Tibial artery (tissue), 4 donors: ENCODE data around the gene SLC4A5.

Experiments used
- DNase-seq, 2 donors: peaks; one replicate each; pipeline ENCODE4 v3.0.0-alpha.2; 2019
- H3K27ac ChIP-seq, 2 donors: fragments of 200-600 bp; sonication (generic) in 1 of 2; 1 replicate in 1 of 2; 2 replicates in 1 of 2; pipeline ENCODE4 v1.5.1; 2018 to 2019; ENCODE audit warnings: mild to moderate bottlenecking in 1 of 2
- H3K27me3 ChIP-seq, 2 donors: fragments of 200-600 bp; sonication (generic) in 1 of 2; one replicate each; pipeline versions ENCODE4 v1.5.1 to v1.6.0; 2016 to 2019
- H3K36me3 ChIP-seq, 3 donors: fragments of 200-600 bp; sonication (generic) in 2 of 3; one replicate each; pipeline ENCODE4 v1.5.1; 2016 to 2019; ENCODE audit warnings: mild to moderate bottlenecking in 2 of 3
- H3K4me1 ChIP-seq, 4 donors: fragments of 200-600 bp; sonication (generic) in 2 of 4; 1 replicate in 3 of 4; 2 replicates in 1 of 4; pipeline ENCODE4 v1.5.1; 2016 to 2019
- H3K4me3 ChIP-seq, 2 donors: fragments of 200-600 bp; sonication (generic) in 1 of 2; 1 replicate in 1 of 2; 2 replicates in 1 of 2; pipeline ENCODE4 v1.5.1; 2018 to 2019; ENCODE audit warnings: mild to moderate bottlenecking in 2 of 2
- H3K9me3 ChIP-seq, 3 donors: fragments of 200-600 bp; sonication (generic) in 1 of 3; one replicate each; pipeline ENCODE4 v1.5.1; 2016 to 2019
- CTCF ChIP-seq, 2 experiments: fragments of 200-600 bp in 1 of 2; fragments of 450-650 bp in 1 of 2; IDR thresholded peaks; one replicate each; pipeline ENCODE4 v1.5.1; 2017 to 2019; ENCODE audit warnings: antibody characterized with exemption in 2 of 2, mild to moderate bottlenecking in 1 of 2, moderate library complexity in 1 of 2
- intact Hi-C: fragments of 100-400 bp; cut with DNase I; formaldehyde crosslinking; loops from one replicate; pipeline ENCODE4 v1.15.0; 2023; ENCODE audit warnings: low total_unique reads

The SLC4A5 gene

GRCh38 chr2:74387346-74387745 is 44.1 kb upstream of the SLC4A5 start:
- H3K4me1 ChIP-seq: peaks cover 14 to 82% (median 55%) of the 10 kb centered on the region in 4 donors
- H3K9me3 ChIP-seq: no peaks in the 10 kb centered on the region
- H3K36me3 ChIP-seq: no peaks in the 10 kb centered on the region
- DNase-seq: no peak
- H3K27me3 ChIP-seq: no peaks in the 10 kb centered on the region
- no peak for TF ChIP-seq CTCF (IDR thresholded peaks at IDR 0.05)
- peak overlapping the region; percentile 23 to 26 for H3K27ac ChIP-seq
- no peak overlapping the region for H3K4me3 ChIP-seq
- intact Hi-C loops: no loop called here

GRCh38 chr2:74385396-74385795 is 42.2 kb upstream of the SLC4A5 start:
- intact Hi-C loops: no loop called here
- H3K36me3 ChIP-seq: no peaks in the 10 kb centered on the region
- DNase-seq: no peak
- peak overlapping the region in 1 of 2 donors; percentile 56 for H3K27ac ChIP-seq
- no peaks in the 10 kb centered on the region for H3K9me3 ChIP-seq
- H3K4me1 ChIP-seq: peaks cover 8 to 91% (median 61%) of the 10 kb centered on the region in 4 donors
- no peak for TF ChIP-seq CTCF (IDR thresholded peaks at IDR 0.05)
- no peak overlapping the region for H3K4me3 ChIP-seq
- H3K27me3 ChIP-seq: no peaks in the 10 kb centered on the region

GRCh38 chr2:74384051-74384450 is 40.8 kb upstream of the SLC4A5 start:
- H3K36me3 ChIP-seq: no peaks in the 10 kb centered on the region
- no peak for DNase-seq
- H3K4me1 ChIP-seq: peaks cover 6 to 91% (median 61%) of the 10 kb centered on the region in 4 donors
- intact Hi-C loops: no loop called here
- no peaks in the 10 kb centered on the region for H3K27me3 ChIP-seq
- H3K27ac ChIP-seq: peak overlapping the region; percentile 30 to 56
- H3K9me3 ChIP-seq: no peaks in the 10 kb centered on the region
- TF ChIP-seq CTCF (IDR thresholded peaks at IDR 0.05): no peak
- H3K4me3 ChIP-seq: no peak overlapping the region

- Histone ChIP-seq H3K36me3 (no peaks in the 10 kb centered on the region), H3K27me3 (no peaks in the 10 kb centered on the region), H3K27ac (peak overlapping the region; percentile 30 to 56), H3K4me1 (peaks cover 6 to 86% (median 53%) of the 10 kb centered on the region in 4 donors), H3K9me3 (no peaks in the 10 kb centered on the region), H3K4me3 (no peak overlapping the region)
- DNase-seq: no peak
- intact Hi-C loops: no loop called here
- no peak for TF ChIP-seq CTCF (IDR thresholded peaks at IDR 0.05)
These were observed 40.0 kb upstream of the SLC4A5 start for GRCh38 chr2:74383254-74383653.

DNA sequence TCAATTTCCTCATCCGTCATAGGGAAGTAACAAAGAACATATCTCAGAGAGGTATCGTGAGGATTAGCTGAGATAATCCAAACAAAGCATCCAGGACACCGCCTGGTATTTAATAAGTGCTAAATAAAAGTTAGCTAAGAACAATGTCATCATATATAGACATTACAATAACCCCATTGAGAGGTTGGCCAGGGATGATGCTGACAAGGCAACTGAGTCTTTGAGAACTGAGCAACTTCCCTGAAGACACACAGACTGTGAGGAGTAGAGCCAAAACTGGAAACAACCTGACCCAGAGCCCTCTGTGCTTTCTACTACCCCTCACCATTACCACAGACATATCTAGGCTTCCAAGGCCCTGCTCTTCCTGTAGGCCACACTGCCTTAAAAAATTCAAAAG is 38.5 kb upstream of the SLC4A5 start:
- Histone ChIP-seq H3K4me3 (no peak overlapping the region), H3K4me1 (peaks cover 6 to 71% (median 44%) of the 10 kb centered on the region in 4 donors), H3K9me3 (no peaks in the 10 kb centered on the region), H3K36me3 (peaks cover 5 to 13% (median 13%) of the 10 kb centered on the region in 3 donors), H3K27ac (no peak overlapping the region), H3K27me3 (no peaks in the 10 kb centered on the region)
- TF ChIP-seq CTCF (IDR thresholded peaks at IDR 0.05): no peak
- DNase-seq: no peak
- intact Hi-C loops: no loop called here
